ENCODE results near the gene IQSEC1.

Gene IQSEC1

DNA sequence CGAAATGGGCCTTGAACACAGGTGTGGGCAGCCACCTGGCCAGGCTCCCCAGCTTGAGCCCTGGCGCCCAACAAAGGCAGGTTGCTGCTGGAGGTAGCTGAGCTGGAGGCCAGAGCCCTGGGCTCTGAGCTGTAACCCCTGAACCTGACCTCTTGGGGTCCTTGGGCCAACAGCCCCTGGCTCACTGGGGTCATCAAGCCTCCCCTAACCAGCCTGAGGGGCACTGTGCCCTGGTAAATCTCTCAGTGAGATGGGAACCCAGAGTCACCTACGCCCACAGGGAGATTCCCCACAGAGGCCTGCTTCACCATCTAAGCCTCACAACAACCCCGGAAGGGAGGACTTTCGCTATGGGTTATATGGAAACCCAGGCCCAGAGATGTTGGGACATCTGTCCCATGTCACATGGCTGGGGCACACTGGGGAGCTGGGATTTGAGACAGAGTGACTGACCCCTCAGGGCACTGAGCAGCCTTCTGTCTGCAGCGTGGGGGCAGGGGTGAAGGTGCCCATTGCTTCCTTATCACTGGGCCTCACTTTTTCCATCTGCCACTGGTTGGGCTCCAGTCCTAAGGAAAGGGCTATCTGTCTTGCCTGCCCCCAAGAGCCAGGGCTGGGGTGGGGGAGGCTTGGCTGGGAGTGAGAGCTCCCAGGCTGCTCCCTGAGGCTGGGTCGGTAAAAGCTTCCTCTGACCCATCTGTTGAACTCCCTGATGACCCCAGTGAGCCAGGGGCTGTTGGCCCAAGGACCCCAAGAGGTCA is 59.1 kb downstream of the IQSEC1 start:
- no peak for DNase-seq

DNA sequence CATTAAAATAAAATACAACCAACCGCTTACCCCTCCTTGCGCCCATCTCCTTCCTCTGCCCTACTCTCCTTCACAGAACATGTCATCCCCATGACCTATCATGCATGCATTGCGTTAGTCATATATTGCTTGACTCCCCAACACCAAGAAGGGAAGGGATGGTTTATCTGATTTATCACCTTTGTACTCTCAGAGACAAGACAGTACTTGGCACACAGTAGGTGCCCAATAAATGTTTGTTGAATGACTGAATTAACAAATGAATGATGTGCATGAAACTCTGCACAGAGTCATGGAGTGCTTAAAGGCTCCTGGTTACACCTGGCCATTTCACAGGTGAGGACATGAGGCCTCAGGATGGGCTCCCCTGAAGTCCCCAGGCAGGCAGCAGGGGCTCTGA is 59.7 kb downstream of the IQSEC1 start:
- no peak for DNase-seq

- no peak for DNase-seq
These were observed 60.1 kb downstream of the IQSEC1 start for GRCh38 chr3:13013151-13013561.

DNA sequence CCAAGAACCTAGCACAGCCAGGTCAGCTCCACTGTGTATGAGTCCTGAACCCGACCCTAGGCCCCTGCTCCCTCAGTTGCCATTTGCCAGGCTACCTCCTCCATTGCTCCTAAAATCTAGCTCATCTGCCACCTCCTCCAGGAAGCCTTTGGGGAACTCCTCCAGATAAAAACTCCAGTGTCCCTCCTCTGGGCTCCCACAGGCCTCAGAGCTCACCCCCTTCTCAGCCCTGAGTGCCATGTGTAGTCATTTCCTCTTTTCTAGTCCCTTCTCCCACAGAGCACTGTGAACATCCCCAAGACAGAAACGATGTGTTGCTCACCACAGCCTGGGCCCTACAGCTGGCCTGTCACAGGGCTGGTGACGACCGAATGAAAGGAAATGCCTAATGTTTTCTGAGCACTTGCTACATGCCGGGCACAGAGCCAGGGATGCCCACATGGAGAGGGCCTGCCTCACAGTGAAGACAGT is 61.0 kb downstream of the IQSEC1 start:
- DNase-seq: no peak

DNA sequence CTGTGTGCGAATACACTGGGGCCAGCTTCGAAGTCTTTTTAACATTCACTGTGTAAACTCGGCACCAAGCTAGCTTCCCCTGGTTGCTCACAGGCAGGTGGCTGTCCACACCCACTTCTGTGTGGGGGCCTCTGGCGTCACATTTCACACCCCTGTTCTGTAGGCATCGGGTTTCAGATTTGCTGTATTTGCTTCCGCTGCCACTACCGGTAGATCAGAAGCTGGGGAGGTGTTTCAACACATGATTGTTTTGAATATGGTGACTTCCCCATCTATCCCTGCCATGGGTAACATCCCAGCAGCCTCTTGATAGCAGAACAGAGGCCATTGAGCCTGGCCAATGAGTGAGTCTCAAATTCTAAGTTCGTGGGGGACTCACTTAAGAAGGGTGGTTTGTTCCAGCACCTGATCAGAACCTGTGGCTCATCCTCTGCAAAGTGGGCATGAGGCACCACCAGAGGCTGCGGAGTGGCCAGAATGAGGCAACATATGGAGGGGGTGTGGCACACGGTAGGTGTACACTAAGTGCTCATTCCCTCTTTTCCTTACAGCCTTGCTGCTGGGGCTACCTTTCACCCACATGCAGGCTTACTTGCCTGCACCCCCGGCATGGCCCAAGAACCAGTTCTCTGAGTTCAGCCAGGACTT is 61.5 kb downstream of the IQSEC1 start:
- no peak for DNase-seq

GRCh38 chr3:13010780-13011572 is 62.3 kb downstream of the IQSEC1 start:
- DNase-seq: no peak

GRCh38 chr3:13009946-13010315 is 63.3 kb downstream of the IQSEC1 start:
- no peak for DNase-seq

DNA sequence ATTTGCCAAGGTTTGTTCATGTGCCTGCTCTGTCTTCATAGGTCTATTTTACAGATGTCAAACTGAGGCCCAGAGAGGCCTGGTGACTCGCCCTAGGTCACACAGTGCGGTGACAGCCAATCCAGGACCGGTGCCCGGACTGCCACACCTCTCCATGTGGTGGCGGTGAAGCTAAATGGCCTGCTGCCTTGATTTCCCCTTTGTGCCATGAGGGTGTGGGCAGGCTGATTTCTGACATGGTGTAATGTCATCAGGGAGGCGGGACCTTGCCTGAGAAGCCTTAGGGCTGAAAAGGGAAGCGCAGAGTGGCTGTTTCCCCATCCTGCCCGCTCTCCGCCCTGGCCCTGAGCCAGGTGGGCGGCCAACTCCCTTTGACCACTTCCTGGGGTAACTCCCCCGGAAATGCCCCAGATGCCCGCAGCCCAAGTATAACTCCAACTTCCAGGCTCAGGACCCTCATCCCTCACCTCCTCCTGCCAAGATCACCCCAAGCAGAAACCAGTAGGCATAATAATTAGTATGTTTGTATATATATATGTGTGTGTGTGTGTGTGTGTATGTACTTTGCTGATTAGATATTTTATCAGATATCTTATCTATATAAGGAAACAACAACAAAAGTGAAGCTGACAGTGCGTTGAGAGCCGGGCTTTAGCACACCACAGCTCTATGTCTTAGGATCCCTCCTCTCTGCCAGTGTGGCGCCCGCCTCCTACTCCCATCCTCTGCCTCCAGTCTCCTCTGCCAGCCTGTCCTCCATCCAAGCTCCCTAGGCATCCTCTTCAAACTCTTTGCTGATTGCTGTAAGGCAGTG is 63.9 kb downstream of the IQSEC1 start:
- DNase-seq: no peak

- no peak for DNase-seq
These were observed 64.9 kb downstream of the IQSEC1 start for GRCh38 chr3:13008155-13008995.

DNA sequence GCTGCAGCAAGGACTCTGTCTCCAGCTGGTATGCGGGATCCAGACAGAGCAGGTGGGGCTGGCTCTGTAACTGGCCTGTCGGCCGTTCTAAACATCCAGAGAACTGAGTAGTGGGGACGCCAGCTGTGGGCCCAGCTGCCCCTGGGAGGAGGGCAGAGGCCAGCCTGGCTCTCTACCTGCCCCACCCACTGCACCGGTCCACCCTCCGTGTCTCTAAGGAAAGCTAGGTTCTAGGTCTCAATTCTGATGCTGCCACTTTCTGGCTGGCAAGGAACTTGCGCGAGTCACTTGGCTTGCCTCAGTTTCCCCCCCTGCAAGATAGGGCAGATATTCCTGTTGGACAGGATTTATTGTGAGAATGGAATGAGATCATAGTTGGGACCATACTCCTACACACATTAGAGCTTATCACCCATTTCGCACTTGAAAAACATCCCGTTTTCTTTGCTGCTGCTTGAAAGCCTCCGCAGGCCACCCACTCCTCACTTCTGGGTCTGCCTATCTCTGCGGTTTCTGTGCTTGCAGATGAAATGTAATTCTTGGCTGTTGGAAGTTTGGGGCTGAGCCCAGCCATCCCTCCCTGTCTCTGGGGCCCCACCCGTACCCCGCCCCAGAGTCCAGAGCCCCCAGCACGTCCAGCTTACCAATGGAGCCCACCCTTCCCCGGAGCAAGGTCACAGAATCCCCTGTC is 65.8 kb downstream of the IQSEC1 start:
- no peak for DNase-seq

DNA sequence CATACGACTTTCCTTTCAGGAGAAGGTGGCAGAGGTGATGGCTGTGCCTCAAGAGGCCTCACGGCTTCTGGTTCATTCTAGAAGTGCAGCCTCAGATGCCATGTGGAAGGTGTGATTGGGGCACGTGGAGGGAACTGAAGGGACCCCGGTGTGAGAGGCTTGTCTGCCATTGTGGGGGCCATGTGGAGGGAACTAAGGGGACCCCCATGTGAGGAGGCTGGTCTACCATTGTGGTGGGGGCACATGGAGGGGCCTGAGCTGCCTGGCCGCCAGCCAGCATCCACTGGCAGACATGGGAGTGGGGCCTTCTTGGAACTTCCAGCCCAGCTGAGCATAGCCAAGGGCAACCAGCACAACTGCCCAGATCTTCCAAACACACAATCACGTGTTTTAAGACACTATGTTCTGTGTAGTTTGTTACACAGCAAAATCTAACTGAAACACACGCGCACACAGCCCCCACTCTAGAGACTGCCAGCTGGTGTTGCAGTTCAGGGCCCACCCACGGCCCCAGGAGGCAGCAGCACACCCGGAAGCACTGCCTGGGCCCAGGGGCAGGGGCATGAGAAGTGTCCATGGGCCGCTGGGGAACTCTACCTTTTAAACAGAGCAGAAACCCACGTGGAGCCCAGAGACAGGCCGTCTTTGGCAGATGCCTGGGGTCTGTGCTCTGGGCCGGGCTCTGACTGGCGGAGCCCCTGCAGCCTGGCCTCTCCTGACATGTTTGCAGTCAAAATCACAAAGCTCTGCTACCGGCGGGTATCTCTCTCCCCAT is 66.8 kb downstream of the IQSEC1 start:
- DNase-seq: no peak

- no peak for DNase-seq
These were observed 67.9 kb downstream of the IQSEC1 start for GRCh38 chr3:13005301-13005700.

GRCh38 chr3:13004376-13004775 is 68.9 kb downstream of the IQSEC1 start:
- no peak for DNase-seq

- no peak for DNase-seq
These were observed 69.6 kb downstream of the IQSEC1 start for GRCh38 chr3:13003608-13004007.

- no peak for DNase-seq
These were observed 70.7 kb downstream of the IQSEC1 start for GRCh38 chr3:13002398-13003124.

DNA sequence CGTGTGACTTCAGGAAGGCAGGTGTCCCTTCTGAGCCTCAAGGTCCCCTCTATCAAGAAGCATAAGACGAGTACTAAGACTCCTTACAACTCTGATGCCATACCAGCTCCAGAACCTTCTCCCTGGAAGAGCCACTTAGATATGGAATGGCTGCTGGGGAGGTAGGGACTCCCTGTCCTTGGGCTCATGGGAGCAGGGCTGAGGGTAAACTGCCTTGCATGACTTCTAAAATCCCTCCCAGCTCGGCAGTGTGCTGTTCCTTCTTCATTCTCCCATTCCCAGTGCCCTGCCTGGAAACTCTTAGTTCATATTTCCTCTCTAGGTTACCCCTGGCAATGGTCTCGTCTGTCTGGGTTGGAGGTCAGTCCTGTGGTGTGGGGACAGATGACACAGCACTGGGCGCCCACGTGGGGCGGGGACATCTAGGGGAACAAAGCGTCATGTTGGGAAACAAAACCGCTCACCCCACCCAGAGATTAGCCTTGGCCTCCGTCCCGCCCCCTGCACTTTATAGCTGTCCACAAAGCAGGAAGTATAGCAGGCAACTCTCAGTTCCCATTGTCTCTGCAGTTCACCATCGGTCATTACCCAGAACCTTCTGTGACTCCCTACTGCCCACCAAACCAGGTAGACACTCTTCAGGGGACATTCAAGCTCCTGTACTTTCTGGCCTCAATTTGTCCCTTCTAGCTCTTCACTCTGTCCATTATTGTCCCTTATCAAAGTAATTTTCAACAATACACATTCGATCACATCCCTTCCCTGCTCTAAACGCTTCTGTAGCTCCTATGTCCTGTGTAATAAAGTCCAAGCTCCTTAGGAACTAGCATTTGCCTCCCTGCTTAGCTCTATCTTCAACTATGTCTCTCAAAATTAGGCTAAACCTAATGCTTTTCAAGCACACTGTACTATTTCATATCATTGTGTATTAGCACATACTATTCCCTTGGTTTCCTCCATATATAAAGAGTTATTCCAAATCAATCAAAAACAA is 73.8 kb downstream of the IQSEC1 start:
- no peak for DNase-seq

DNA sequence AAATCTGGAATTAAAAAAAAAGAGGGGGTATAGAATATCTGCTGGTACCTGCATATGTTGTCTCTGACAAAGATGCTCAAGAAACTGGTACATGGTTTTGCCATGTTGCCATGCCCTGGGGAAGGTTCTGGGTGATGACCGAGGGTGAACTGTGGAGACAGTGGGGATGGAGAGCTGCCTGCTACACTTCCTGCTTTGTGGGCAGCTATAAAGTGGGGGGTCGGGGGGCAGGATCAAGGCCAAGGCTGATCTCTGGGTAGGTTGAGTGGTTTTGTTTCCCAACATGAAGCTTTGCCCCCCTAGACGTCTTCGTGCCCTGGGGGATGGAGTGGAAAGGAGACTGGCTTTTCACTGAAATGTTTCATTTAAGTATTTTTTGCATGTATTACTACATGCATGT is 74.6 kb downstream of the IQSEC1 start:
- DNase-seq: no peak

GRCh38 chr3:12997387-12997786 is 75.8 kb downstream of the IQSEC1 start:
- DNase-seq: no peak

GRCh38 chr3:12996181-12996506 is 77.1 kb downstream of the IQSEC1 start:
- no peak for DNase-seq

Data from kidney glomerular epithelial cell (primary cell).